NCI-H1417 (cell line): ENCODE results near the gene DDAH1.
"Not testable (repeated sequence)": the region's sequence is repeated elsewhere in the genome, so short reads cannot be mapped to it uniquely, and the experiment has no call there.

Experiments used
- DNase-seq, 3 experiments: peaks; one replicate each; lab custom pipeline; 2025; lab: John Stamatoyannopoulos, UW

Gene DDAH1

GRCh38 chr1:85465099-85465785 is at the start of gene DDAH1:
Gene DDAH1, minus strand, starts transcription at chr1:85465159. Its CDS starts 114 bp downstream, at chr1:85465045.
- peak; percentile 87 to 90 (median 90) for DNase-seq

GRCh38 chr1:85513998-85514397 is 49.0 kb upstream of the DDAH1 start:
- DNase-seq: not testable (repeated sequence)

GRCh38 chr1:85504417-85504816 is 39.5 kb upstream of the DDAH1 start:
- DNase-seq: no peak

- DNase-seq: peak in 2 of 3 experiments; percentile 14 to 59
Measured at GRCh38 chr1:85502625-85503083, 37.7 kb upstream of the DDAH1 start.

- no peak for DNase-seq
Measured at GRCh38 chr1:85502171-85502570, 37.2 kb upstream of the DDAH1 start.

- DNase-seq: no peak
Measured at GRCh38 chr1:85501355-85501898, 36.5 kb upstream of the DDAH1 start.

- no peak for DNase-seq
Measured at GRCh38 chr1:85496941-85497582, 32.1 kb upstream of the DDAH1 start.

GRCh38 chr1:85495556-85495955 is 30.6 kb upstream of the DDAH1 start:
- DNase-seq: no peak

- peak in 1 of 3 experiments; percentile 43 for DNase-seq
Measured at GRCh38 chr1:85494904-85495266, 29.9 kb upstream of the DDAH1 start.

GRCh38 chr1:85494074-85494903 is 29.3 kb upstream of the DDAH1 start:
- peak in 1 of 3 experiments; percentile 49 for DNase-seq

GRCh38 chr1:85490270-85490985 is 25.5 kb upstream of the DDAH1 start:
- no peak for DNase-seq

GRCh38 chr1:85488126-85488525 is 23.2 kb upstream of the DDAH1 start:
- no peak for DNase-seq

GRCh38 chr1:85485516-85485915 is 20.6 kb upstream of the DDAH1 start:
- no peak for DNase-seq

- no peak for DNase-seq
Measured at GRCh38 chr1:85484716-85485115, 19.8 kb upstream of the DDAH1 start.

- DNase-seq: no peak
Measured at GRCh38 chr1:85484264-85484663, 19.3 kb upstream of the DDAH1 start.

GRCh38 chr1:85481688-85482087 is 16.7 kb upstream of the DDAH1 start:
- no peak for DNase-seq

GRCh38 chr1:85480566-85480965 is 15.6 kb upstream of the DDAH1 start:
- no peak for DNase-seq

- no peak for DNase-seq
Measured at GRCh38 chr1:85479491-85479890, 14.5 kb upstream of the DDAH1 start.

GRCh38 chr1:85478366-85478765 is 13.4 kb upstream of the DDAH1 start:
- DNase-seq: no peak

- DNase-seq: no peak
Measured at GRCh38 chr1:85475055-85475454, 10.1 kb upstream of the DDAH1 start.

- DNase-seq: no peak
Measured at GRCh38 chr1:85473390-85473789, 8.4 kb upstream of the DDAH1 start.

- DNase-seq: no peak
Measured at GRCh38 chr1:85471558-85471957, 6.6 kb upstream of the DDAH1 start.
